Keratinocyte (primary cell): Measurements from ENCODE around the gene DESI2. TPM values are rescaled to one million over a fixed set of nuclear protein-coding genes. Genes with fewer than 3 reads are reported as not detected.

Source experiments
- DNase-seq: peaks from one replicate; pipeline ENCODE4 v3.0.0-alpha.2; 2011; ENCODE audit warnings: low read depth, missing footprints, low spot score
- FAIRE-seq: peaks from 2 replicates; lab custom pipeline; 2011; peaks lifted over from hg19 to GRCh38; lab: Jason Lieb, UNC
- H2AFZ ChIP-seq: 2 replicates; pipeline ENCODE4 v1.6.0; 2012; ENCODE audit warnings: low read length, control low read depth, inconsistent platforms; ENCODE audit not compliant: control insufficient read depth
- H3K27ac ChIP-seq: 2 replicates; pipeline ENCODE4 v1.5.1; 2011; ENCODE audit warnings: low read length; ENCODE audit not compliant: control insufficient read depth, insufficient read depth
- H3K27me3 ChIP-seq: 3 replicates; pipeline ENCODE4 v1.6.0; 2011; ENCODE audit warnings: low read length; ENCODE audit not compliant: control insufficient read depth, insufficient read depth; ENCODE audit errors: extremely low read depth
- H3K36me3 ChIP-seq, 2 experiments: 2 replicates in 1 of 2; 3 replicates in 1 of 2; pipeline ENCODE4 v1.5.1; 2011; ENCODE audit warnings: low read length in 2 of 2, mild to moderate bottlenecking in 1 of 2; ENCODE audit not compliant: control insufficient read depth in 2 of 2, insufficient read depth in 2 of 2; ENCODE audit errors: extremely low read depth in 1 of 2
- H3K4me1 ChIP-seq: 3 replicates; pipeline ENCODE4 v1.5.1; 2011; ENCODE audit warnings: low read length; ENCODE audit not compliant: control insufficient read depth, insufficient read depth; ENCODE audit errors: extremely low read depth
- H3K4me2 ChIP-seq: 3 replicates; pipeline ENCODE4 v1.6.0; 2011; ENCODE audit warnings: low read depth, low read length; ENCODE audit not compliant: control insufficient read depth, insufficient read depth; ENCODE audit errors: extremely low read depth
- H3K4me3 ChIP-seq, 3 experiments: fragments of 200-600 bp in 1 of 3; sonication (generic) in 1 of 3; 2 replicates in 2 of 3; 3 replicates in 1 of 3; pipeline ENCODE4 v1.5.1; 2011 to 2016; ENCODE audit warnings: low read length in 3 of 3, mild to moderate bottlenecking in 3 of 3, control low read depth in 2 of 3, inconsistent platforms in 1 of 3, low read depth in 1 of 3, mixed read lengths in 1 of 3, mixed run types in 1 of 3, moderate library complexity in 1 of 3; ENCODE audit not compliant: control insufficient read depth in 2 of 3, insufficient read depth in 2 of 3; ENCODE audit errors: extremely low read depth in 1 of 3
- H3K79me2 ChIP-seq: 2 replicates; pipeline ENCODE4 v1.6.0; 2012; ENCODE audit warnings: low read length; ENCODE audit not compliant: control insufficient read depth, insufficient read depth
- H3K9ac ChIP-seq: 3 replicates; pipeline ENCODE4 v1.6.0; 2011; ENCODE audit warnings: low read length; ENCODE audit not compliant: control insufficient read depth, insufficient read depth; ENCODE audit errors: extremely low read depth
- H3K9me1 ChIP-seq: 3 replicates; pipeline ENCODE4 v1.6.0; 2011; ENCODE audit warnings: low read length; ENCODE audit not compliant: control insufficient read depth, insufficient read depth; ENCODE audit errors: extremely low read depth
- H3K9me3 ChIP-seq: 2 replicates; pipeline ENCODE4 v1.5.1; 2012; ENCODE audit warnings: low read depth, low read length; ENCODE audit not compliant: control insufficient read depth
- H4K20me1 ChIP-seq: 3 replicates; pipeline ENCODE4 v1.6.0; 2011; ENCODE audit warnings: low read length; ENCODE audit not compliant: control insufficient read depth, insufficient read depth; ENCODE audit errors: extremely low read depth
- CTCF ChIP-seq, 3 experiments: IDR thresholded peaks in 1 of 3; conservative IDR thresholded peaks in 1 of 3; optimal IDR thresholded peaks in 1 of 3; 2 replicates in 2 of 3; 3 replicates in 1 of 3; pipeline versions ENCODE3 to v1.5.1; 2011; ENCODE audit warnings: low read length in 3 of 3, mild to moderate bottlenecking in 3 of 3, moderate library complexity in 2 of 3, control low read depth in 1 of 3, inconsistent platforms in 1 of 3; ENCODE audit not compliant: insufficient read depth in 2 of 3; ENCODE audit errors: extremely low read depth in 1 of 3
- EZH2 ChIP-seq: IDR thresholded peaks from one replicate; pipeline ENCODE4 v1.6.1; 2012; ENCODE audit warnings: inconsistent platforms, mild to moderate bottlenecking, low read length, moderate library complexity
- dilution Hi-C: fragments of 300-500 bp; cut with MboI; formaldehyde crosslinking; loops from one replicate; pipeline ENCODE4 v1.7.0; 2020; ENCODE audit warnings: low sequenced_read_pairs; ENCODE audit not compliant: extremely low pct_ligation_motif_present
- polyA plus RNA-seq, 5 experiments: library from polyadenylated mRNA; depleted of rRNA in 3 of 5; stranded (reverse) in 3 of 5; stranded (forward) in 1 of 5; unstranded in 1 of 5; fragments of >200 nt; gene quantifications; 1 replicate in 1 of 5; 2 replicates in 3 of 5; 3 replicates in 1 of 5; pipeline versions ENCODE4 v1.2.1 to v1.2.3, GENCODE V29; 2011 to 2012; ENCODE audit warnings: missing spikeins in 2 of 5, low read depth in 1 of 5, low replicate concordance in 1 of 5

Gene DESI2
- polyA plus RNA-seq, 1 donor (not counting 4 experiments of a cell fraction or from before 2014, with no cell fraction given): 33.9 TPM

GRCh38 chr1:244614879-244615278 is 38.0 kb upstream of the DESI2 start:
- dilution Hi-C loops: loop anchor here (25.0 kb wide), 1 partner anchor 422 kb away; no protein-coding TSS in a partner anchor
- TF ChIP-seq CTCF (optimal IDR thresholded peaks at IDR 0.05 in 1 of 3, IDR thresholded peaks at IDR 0.05 in 1 of 3, conservative IDR thresholded peaks at IDR 0.05 in 1 of 3; ENCODE audit: extremely low read depth in 1 of 3, insufficient read depth in 2 of 3, low read length in 3 of 3) (no peak), EZH2 (no peak)
- Histone ChIP-seq H3K36me3 (no peaks in the 10 kb centered on the region), H4K20me1 (no peaks in the 10 kb centered on the region), H3K9me3 (no peaks in the 10 kb centered on the region), H3K9ac (no peak overlapping the region), H3K9me1 (no peaks in the 10 kb centered on the region), H3K27me3 (no peaks in the 10 kb centered on the region), H2AFZ (no peak overlapping the region), H3K4me3 (no peak overlapping the region), H3K4me1 (no peaks in the 10 kb centered on the region), H3K4me2 (no peak overlapping the region), H3K79me2 (no peaks in the 10 kb centered on the region), H3K27ac (no peak overlapping the region)
- DNase-seq: no peak
- no peak for FAIRE-seq

GRCh38 chr1:244615301-244615700 is 37.6 kb upstream of the DESI2 start:
- no peak for FAIRE-seq

More at GRCh38 chr1:244615301-244615700, 37.6 kb upstream of the DESI2 start:
- H4K20me1 ChIP-seq: no peaks in the 10 kb centered on the region
- no peak for DNase-seq
- H3K9me3 ChIP-seq: no peaks in the 10 kb centered on the region
- H3K4me3 ChIP-seq: no peak overlapping the region
- no peak for TF ChIP-seq CTCF (optimal IDR thresholded peaks at IDR 0.05 in 1 of 3, IDR thresholded peaks at IDR 0.05 in 1 of 3, conservative IDR thresholded peaks at IDR 0.05 in 1 of 3; ENCODE audit: extremely low read depth in 1 of 3, insufficient read depth in 2 of 3, low read length in 3 of 3)
- dilution Hi-C loops: loop anchor here (25.0 kb wide), 1 partner anchor 422 kb away; no protein-coding TSS in a partner anchor
- H3K27ac ChIP-seq: no peak overlapping the region
- H3K79me2 ChIP-seq: no peaks in the 10 kb centered on the region
- H3K27me3 ChIP-seq: no peaks in the 10 kb centered on the region
- no peak overlapping the region for H3K9ac ChIP-seq
- no peaks in the 10 kb centered on the region for H3K4me1 ChIP-seq
- no peak overlapping the region for H2AFZ ChIP-seq
- H3K4me2 ChIP-seq: no peak overlapping the region
- H3K36me3 ChIP-seq: no peaks in the 10 kb centered on the region
- H3K9me1 ChIP-seq: no peaks in the 10 kb centered on the region
